SIG-M5 treated with dmso at 0.1 percent for 504 hours (cell line): ENCODE data around the gene EPB41L1.

Source experiments
- DNase-seq: peaks from one replicate; lab custom pipeline; 2025; ENCODE audit not compliant: unreplicated experiment; lab: John Stamatoyannopoulos, UW

EPB41L1 gene

GRCh38 chr20:36255445-36255844 lies 100.9 kb downstream of the EPB41L1 start:
- DNase-seq = no peak

GRCh38 chr20:36259177-36260061 lies 104.9 kb downstream of the EPB41L1 start:
- DNase-seq = no peak

GRCh38 chr20:36260316-36260715 lies 105.8 kb downstream of the EPB41L1 start:
- no peak for DNase-seq

GRCh38 chr20:36261389-36262105 lies 107.0 kb downstream of the EPB41L1 start:
- no peak for DNase-seq

GRCh38 chr20:36262440-36262839 lies 107.9 kb downstream of the EPB41L1 start:
- no peak for DNase-seq

- DNase-seq = no peak
Measured at GRCh38 chr20:36264426-36265246, 110.1 kb downstream of the EPB41L1 start.

GRCh38 chr20:36266189-36266588 lies 111.6 kb downstream of the EPB41L1 start:
- DNase-seq = no peak

GRCh38 chr20:36267605-36268381 lies 113.3 kb downstream of the EPB41L1 start:
- no peak for DNase-seq

- no peak for DNase-seq
Measured at GRCh38 chr20:36268440-36269342, 114.2 kb downstream of the EPB41L1 start.

- no peak for DNase-seq
Measured at GRCh38 chr20:36269507-36269906, 115.0 kb downstream of the EPB41L1 start.

- no peak for DNase-seq
Measured at GRCh38 chr20:36270744-36271638, 116.5 kb downstream of the EPB41L1 start.

GRCh38 chr20:36271639-36272546 lies 117.4 kb downstream of the EPB41L1 start:
- DNase-seq = no peak

GRCh38 chr20:36272547-36273220 lies 118.1 kb downstream of the EPB41L1 start:
- DNase-seq = no peak

GRCh38 chr20:36273414-36274180 lies 119.1 kb downstream of the EPB41L1 start:
- peak; percentile 14 for DNase-seq

- DNase-seq = no peak
Measured at GRCh38 chr20:36274181-36274841, 119.8 kb downstream of the EPB41L1 start.

GRCh38 chr20:36275011-36275410 lies 120.5 kb downstream of the EPB41L1 start:
- no peak for DNase-seq
